ENCODE results near the gene COL8A1. TPM values are rescaled to one million over a fixed set of nuclear protein-coding genes. Genes with fewer than 3 reads are reported as not detected.

Gene COL8A1
- total RNA-seq, 2 donors from 2014 or later, result 8.0 to 8.1 TPM

DNA sequence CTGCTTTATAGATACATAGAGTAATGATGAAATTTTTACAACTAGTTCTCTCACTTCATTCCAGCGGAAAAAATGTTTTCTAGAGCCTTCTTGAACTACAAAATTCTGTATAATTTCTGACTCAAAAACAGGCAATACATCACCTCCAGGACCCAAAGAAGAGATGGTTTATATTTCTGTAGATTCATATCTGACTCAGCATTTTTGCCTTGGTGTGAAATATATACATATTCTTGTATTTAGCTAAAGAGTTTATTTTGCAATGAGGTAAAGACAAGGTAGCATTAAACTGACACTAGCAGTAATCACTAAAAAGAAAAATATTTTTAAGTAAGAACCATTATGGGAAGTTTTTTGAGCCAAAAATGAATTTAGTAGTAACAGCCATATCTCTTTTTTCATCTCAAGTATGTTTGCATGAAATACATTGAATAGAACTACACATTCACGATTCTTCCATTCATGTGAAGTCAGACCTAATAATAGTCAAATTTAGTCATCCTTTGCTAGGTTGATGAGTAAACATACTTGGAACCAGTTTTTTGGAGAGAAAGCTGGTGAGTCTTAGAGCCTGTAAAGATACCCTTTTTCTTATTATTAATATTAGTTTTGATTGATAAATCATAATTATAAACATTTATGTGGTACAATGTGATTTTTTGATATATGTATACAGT lies 31.6 kb downstream of the COL8A1 start:
- Histone ChIP-seq H3K9me3 (no peaks in the 10 kb centered on the region), H3K4me1 (replicated peaks) (no peaks in the 10 kb centered on the region), H3K4me3 (no peak overlapping the region), H3K27ac (no peak overlapping the region), H3K36me3 (no peaks in the 10 kb centered on the region), H3K27me3 (replicated peaks; ENCODE audit: insufficient read depth) (no peaks in the 10 kb centered on the region)
- TF ChIP-seq CTCF (IDR thresholded peaks at IDR 0.05), result no peak
- TF ChIP-seq POLR2AphosphoS5 (IDR thresholded peaks at IDR 0.05), result no peak
- TF ChIP-seq POLR2A (IDR thresholded peaks at IDR 0.05), result no peak
- no peak for DNase-seq (ENCODE audit: low spot score)
- WGBS, result 61% methylated on average over 2 of the region's 2 CpGs
- intact Hi-C loops (cut with DNase I), result no loop called here

GRCh38 chr3:99670556-99670950 lies 32.2 kb downstream of the COL8A1 start:
- TF ChIP-seq POLR2AphosphoS5 (IDR thresholded peaks at IDR 0.05) (no peak), CTCF (IDR thresholded peaks at IDR 0.05) (no peak), POLR2A (IDR thresholded peaks at IDR 0.05) (no peak)
- Histone ChIP-seq H3K9me3 (no peaks in the 10 kb centered on the region), H3K27ac (no peak overlapping the region), H3K36me3 (no peaks in the 10 kb centered on the region), H3K4me1 (replicated peaks) (no peaks in the 10 kb centered on the region), H3K4me3 (no peak overlapping the region), H3K27me3 (replicated peaks; ENCODE audit: insufficient read depth) (no peaks in the 10 kb centered on the region)
- DNase-seq (ENCODE audit: low spot score), result no peak
- WGBS, result 88% methylated on average over 2 of the region's 2 CpGs
- intact Hi-C loops (cut with DNase I), result no loop called here

- no peak overlapping the region for H3K4me3 ChIP-seq
- H3K27me3 ChIP-seq (replicated peaks; ENCODE audit: insufficient read depth), result no peaks in the 10 kb centered on the region
- H3K36me3 ChIP-seq, result no peaks in the 10 kb centered on the region
- no peak overlapping the region for H3K27ac ChIP-seq
- no peaks in the 10 kb centered on the region for H3K9me3 ChIP-seq
- no peaks in the 10 kb centered on the region for H3K4me1 ChIP-seq (replicated peaks)
- no peak for DNase-seq (ENCODE audit: low spot score)
- intact Hi-C loops (cut with DNase I), result no loop called here
- 40% methylated on average over 2 of the region's 2 CpGs for WGBS
- no peak for TF ChIP-seq CTCF (IDR thresholded peaks at IDR 0.05)
- TF ChIP-seq POLR2A (IDR thresholded peaks at IDR 0.05), result no peak
- TF ChIP-seq POLR2AphosphoS5 (IDR thresholded peaks at IDR 0.05), result no peak
Observed at GRCh38 chr3:99674086-99674789, 35.8 kb downstream of the COL8A1 start.

DNA sequence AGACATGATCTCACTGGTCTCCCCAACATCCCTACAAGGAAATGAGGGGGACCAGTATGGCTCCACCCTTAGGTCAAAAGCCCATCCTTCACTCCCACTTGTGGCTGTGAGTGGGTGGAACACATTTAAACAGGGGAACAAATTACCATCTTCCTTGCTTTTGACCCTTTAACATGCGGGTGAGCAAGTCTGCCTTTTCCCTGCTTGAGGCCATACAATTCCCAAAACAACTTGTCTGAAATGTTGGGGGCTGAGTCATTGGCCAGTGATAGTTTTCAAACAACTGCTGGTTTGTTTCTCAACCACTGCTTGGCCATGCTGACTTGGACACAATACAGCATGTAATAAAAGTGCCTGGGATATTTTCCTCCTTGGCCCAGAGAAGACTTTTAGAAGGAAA lies 39.6 kb downstream of the COL8A1 start:
- intact Hi-C loops (cut with DNase I), result no loop called here
- Histone ChIP-seq H3K9me3 (no peaks in the 10 kb centered on the region), H3K4me3 (no peak overlapping the region), H3K27ac (no peak overlapping the region), H3K27me3 (replicated peaks; ENCODE audit: insufficient read depth) (no peaks in the 10 kb centered on the region), H3K4me1 (replicated peaks) (no peaks in the 10 kb centered on the region), H3K36me3 (no peaks in the 10 kb centered on the region)
- no peak for DNase-seq (ENCODE audit: low spot score)
- WGBS, result 53% methylated on average over 1 of the region's 1 CpG
- TF ChIP-seq POLR2A (IDR thresholded peaks at IDR 0.05) (no peak), CTCF (IDR thresholded peaks at IDR 0.05) (no peak), POLR2AphosphoS5 (IDR thresholded peaks at IDR 0.05) (no peak)

GRCh38 chr3:99678896-99679295 lies 40.5 kb downstream of the COL8A1 start:
- DNase-seq (ENCODE audit: low spot score), result no peak
- Histone ChIP-seq H3K27me3 (replicated peaks; ENCODE audit: insufficient read depth) (no peaks in the 10 kb centered on the region), H3K36me3 (no peaks in the 10 kb centered on the region), H3K4me3 (no peak overlapping the region), H3K27ac (no peak overlapping the region), H3K9me3 (no peaks in the 10 kb centered on the region), H3K4me1 (replicated peaks) (no peaks in the 10 kb centered on the region)
- WGBS, result 71% methylated on average over 2 of the region's 2 CpGs
- intact Hi-C loops (cut with DNase I), result no loop called here
- TF ChIP-seq CTCF (IDR thresholded peaks at IDR 0.05) (no peak), POLR2A (IDR thresholded peaks at IDR 0.05) (no peak), POLR2AphosphoS5 (IDR thresholded peaks at IDR 0.05) (no peak)

Data from prostate gland (tissue), 2 donors.